Measurements from ENCODE around the gene KRT72. TPM values are rescaled to one million over a fixed set of nuclear protein-coding genes. Genes with fewer than 3 reads are reported as not detected.

Gene KRT72
- total and polyA plus RNA-seq, 2 of the 13 experiments (the other 11 are each of a cell fraction or from before 2014, with no cell fraction given): not detected

DNA sequence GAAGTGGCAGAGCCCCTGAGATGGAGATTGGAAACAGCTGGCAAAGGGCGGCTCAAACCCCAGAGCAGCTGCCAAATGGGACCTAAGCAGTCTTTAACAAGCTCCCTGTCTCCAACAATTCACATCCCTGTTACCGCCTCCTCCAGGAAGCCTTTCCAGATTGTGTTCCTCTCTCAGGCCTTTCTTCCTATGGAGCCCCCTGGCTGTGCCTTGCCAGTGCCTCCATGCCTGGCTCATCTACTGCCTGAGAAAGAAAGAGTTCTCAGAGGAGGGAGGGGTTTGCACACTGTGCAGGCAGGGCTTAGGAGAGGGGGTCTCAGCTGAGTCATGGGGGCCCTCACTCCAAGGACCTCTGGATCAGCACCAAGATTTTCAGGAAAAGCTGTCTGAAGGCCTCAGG lies 18.8 kb downstream of the KRT72 start:
- WGBS (ENCODE audit: low lambda C conversion rate): 21% methylated on average over 2 of the region's 2 CpGs
- TF ChIP-seq, protein P1, sequence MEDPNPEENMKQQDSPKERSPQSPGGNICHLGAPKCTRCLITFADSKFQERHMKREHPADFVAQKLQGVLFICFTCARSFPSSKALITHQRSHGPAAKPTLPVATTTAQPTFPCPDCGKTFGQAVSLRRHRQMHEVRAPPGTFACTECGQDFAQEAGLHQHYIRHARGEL (CRISPR knock-in tag; IDR thresholded peaks at IDR 0.05): no peak
- TF ChIP-seq GFI1 (CRISPR knock-in tag; IDR thresholded peaks at IDR 0.05; ENCODE audit: borderline replicate concordance) (no peak), NFRKB (IDR thresholded peaks at IDR 0.05) (no peak), NCOA1 (CRISPR knock-in tag; IDR thresholded peaks at IDR 0.05) (no peak), SOX6 (IDR thresholded peaks at IDR 0.05) (no peak), SOX6 (CRISPR knock-in tag; IDR thresholded peaks at IDR 0.05) (no peak)
- TF ChIP-seq, protein P2, sequence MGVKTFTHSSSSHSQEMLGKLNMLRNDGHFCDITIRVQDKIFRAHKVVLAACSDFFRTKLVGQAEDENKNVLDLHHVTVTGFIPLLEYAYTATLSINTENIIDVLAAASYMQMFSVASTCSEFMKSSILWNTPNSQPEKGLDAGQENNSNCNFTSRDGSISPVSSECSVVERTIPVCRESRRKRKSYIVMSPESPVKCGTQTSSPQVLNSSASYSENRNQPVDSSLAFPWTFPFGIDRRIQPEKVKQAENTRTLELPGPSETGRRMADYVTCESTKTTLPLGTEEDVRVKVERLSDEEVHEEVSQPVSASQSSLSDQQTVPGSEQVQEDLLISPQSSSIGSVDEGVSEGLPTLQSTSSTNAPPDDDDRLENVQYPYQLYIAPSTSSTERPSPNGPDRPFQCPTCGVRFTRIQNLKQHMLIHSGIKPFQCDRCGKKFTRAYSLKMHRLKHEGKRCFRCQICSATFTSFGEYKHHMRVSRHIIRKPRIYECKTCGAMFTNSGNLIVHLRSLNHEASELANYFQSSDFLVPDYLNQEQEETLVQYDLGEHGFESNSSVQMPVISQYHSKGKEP (CRISPR knock-in tag; IDR thresholded peaks at IDR 0.05): no peak
- TF ChIP-seq, protein P3, sequence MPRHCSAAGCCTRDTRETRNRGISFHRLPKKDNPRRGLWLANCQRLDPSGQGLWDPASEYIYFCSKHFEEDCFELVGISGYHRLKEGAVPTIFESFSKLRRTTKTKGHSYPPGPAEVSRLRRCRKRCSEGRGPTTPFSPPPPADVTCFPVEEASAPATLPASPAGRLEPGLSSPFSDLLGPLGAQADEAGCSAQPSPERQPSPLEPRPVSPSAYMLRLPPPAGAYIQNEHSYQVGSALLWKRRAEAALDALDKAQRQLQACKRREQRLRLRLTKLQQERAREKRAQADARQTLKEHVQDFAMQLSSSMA (CRISPR knock-in tag; IDR thresholded peaks at IDR 0.05): no peak
- TF ChIP-seq, protein P4, sequence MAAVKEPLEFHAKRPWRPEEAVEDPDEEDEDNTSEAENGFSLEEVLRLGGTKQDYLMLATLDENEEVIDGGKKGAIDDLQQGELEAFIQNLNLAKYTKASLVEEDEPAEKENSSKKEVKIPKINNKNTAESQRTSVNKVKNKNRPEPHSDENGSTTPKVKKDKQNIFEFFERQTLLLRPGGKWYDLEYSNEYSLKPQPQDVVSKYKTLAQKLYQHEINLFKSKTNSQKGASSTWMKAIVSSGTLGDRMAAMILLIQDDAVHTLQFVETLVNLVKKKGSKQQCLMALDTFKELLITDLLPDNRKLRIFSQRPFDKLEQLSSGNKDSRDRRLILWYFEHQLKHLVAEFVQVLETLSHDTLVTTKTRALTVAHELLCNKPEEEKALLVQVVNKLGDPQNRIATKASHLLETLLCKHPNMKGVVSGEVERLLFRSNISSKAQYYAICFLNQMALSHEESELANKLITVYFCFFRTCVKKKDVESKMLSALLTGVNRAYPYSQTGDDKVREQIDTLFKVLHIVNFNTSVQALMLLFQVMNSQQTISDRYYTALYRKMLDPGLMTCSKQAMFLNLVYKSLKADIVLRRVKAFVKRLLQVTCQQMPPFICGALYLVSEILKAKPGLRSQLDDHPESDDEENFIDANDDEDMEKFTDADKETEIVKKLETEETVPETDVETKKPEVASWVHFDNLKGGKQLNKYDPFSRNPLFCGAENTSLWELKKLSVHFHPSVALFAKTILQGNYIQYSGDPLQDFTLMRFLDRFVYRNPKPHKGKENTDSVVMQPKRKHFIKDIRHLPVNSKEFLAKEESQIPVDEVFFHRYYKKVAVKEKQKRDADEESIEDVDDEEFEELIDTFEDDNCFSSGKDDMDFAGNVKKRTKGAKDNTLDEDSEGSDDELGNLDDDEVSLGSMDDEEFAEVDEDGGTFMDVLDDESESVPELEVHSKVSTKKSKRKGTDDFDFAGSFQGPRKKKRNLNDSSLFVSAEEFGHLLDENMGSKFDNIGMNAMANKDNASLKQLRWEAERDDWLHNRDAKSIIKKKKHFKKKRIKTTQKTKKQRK (IDR thresholded peaks at IDR 0.05; ENCODE audit: low read length): no peak
- ChIA-PET POLR2A (no interaction called here), CTCF (ENCODE audit: low intra/inter-chr PET ratio, low total read pairs) (interaction anchor here (1.6 to 3.8 kb wide), 3 partner anchors 288 to 398 kb away, joined by 7 to 33 read pairs (median 15); no protein-coding TSS in a partner anchor)
- BruUV-seq (replicated peaks): no TSS peak
- Histone ChIP-seq H3K27me3 (ENCODE audit: control insufficient read depth in 1 of 2, insufficient read depth in 2 of 2, low read length in 2 of 2) (peaks cover 4 to 45% of the 10 kb centered on the region in 2 experiments; a peak in 2 of 5 replicates), H3K27ac (ENCODE audit: extremely low read length, insufficient read depth, low read length) (no peak overlapping the region), H3K4me3 (replicated peaks in 1 of 3; ENCODE audit: insufficient read depth in 1 of 3, low read depth in 2 of 3, low read length in 3 of 3) (no peak overlapping the region), H4K20me1 (ENCODE audit: insufficient read depth, low read length) (no peaks in the 10 kb centered on the region), H3K9me3 (ENCODE audit: low read length) (no peaks in the 10 kb centered on the region), H3K79me2 (ENCODE audit: insufficient read depth, low read length) (no peaks in the 10 kb centered on the region), H3K4me1 (ENCODE audit: insufficient read depth, low read length) (no peaks in the 10 kb centered on the region), H3K36me3 (replicated peaks in 1 of 2; ENCODE audit: control insufficient read depth in 1 of 2, insufficient read depth in 2 of 2, low read length in 2 of 2) (no peaks in the 10 kb centered on the region), H2AFZ (ENCODE audit: low read length) (no peak overlapping the region), H3K4me2 (ENCODE audit: low read depth, low read length) (no peak overlapping the region), H3K9ac (ENCODE audit: insufficient read depth, low read depth, low read length) (no peak overlapping the region)
- FAIRE-seq: no peak
- in situ Hi-C loops (cut with HindIII; ENCODE audit: extremely low pct_ligation_motif_present, low pct_unique_long_range_greater_than_20kb) (loop anchor here (5.0 to 10.0 kb wide), 2 partner anchors 285 to 402 kb away; no protein-coding TSS in a partner anchor), intact Hi-C loops (cut with micrococcal nuclease; ENCODE audit: unreplicated experiment) (loop anchor here (2.0 kb wide), 1 partner anchor 288 kb away; no protein-coding TSS in a partner anchor)
- no peak for ATAC-seq
- DNase-seq (ENCODE audit: low spot score): no peak
